ENCODE data around the gene LRRC4C.

DNA sequence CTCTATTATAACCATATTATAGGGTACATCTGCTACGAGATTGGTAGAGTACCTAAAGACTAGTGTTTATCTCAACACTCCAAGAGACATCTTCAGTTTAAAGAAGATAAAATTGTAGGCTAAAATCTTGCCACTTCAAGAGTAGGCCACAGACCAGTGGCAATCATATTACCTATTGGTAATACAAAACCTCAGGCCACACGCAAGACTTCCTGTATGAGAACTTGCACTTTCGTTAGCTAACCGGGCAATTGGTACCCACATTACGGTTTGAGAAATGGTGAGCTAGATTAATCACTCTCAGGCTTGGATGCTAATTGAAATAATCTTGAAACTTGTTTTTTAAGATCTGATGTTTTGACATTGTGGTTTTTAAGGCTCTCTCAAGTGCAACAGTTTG is 772.7 kb downstream of the LRRC4C start:
- TF ChIP-seq, protein P1, sequence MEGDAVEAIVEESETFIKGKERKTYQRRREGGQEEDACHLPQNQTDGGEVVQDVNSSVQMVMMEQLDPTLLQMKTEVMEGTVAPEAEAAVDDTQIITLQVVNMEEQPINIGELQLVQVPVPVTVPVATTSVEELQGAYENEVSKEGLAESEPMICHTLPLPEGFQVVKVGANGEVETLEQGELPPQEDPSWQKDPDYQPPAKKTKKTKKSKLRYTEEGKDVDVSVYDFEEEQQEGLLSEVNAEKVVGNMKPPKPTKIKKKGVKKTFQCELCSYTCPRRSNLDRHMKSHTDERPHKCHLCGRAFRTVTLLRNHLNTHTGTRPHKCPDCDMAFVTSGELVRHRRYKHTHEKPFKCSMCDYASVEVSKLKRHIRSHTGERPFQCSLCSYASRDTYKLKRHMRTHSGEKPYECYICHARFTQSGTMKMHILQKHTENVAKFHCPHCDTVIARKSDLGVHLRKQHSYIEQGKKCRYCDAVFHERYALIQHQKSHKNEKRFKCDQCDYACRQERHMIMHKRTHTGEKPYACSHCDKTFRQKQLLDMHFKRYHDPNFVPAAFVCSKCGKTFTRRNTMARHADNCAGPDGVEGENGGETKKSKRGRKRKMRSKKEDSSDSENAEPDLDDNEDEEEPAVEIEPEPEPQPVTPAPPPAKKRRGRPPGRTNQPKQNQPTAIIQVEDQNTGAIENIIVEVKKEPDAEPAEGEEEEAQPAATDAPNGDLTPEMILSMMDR (IDR thresholded peaks at IDR 0.05): no peak
- no peak for TF ChIP-seq EP300 (IDR thresholded peaks at IDR 0.05)
- no peak for TF ChIP-seq POLR2A (IDR thresholded peaks at IDR 0.05)
- TF ChIP-seq POLR2AphosphoS5 (IDR thresholded peaks at IDR 0.05): no peak
